Right lobe of liver (tissue), 4 donors: ENCODE measurements around the gene ALDH3B1.

Experiments used
- POLR2A ChIP-seq: fragments of 450-650 bp; IDR thresholded peaks from one replicate; pipeline ENCODE4 v1.6.1; 2017; ENCODE audit warnings: antibody characterized with exemption, mild to moderate bottlenecking
- TF ChIP-seq, protein P1 (sequence below), 4 donors: fragments of 200-600 bp in 3 of 4; fragments of 450-650 bp in 1 of 4; IDR thresholded peaks; one replicate each; pipeline versions ENCODE4 v1.5.1 to v1.8.0; 2016 to 2022; ENCODE audit warnings: antibody characterized with exemption in 4 of 4, mild to moderate bottlenecking in 2 of 4
- donor health status: DM: no; HTN: no; CAD: no.
- donor health status: DM: no; HTN: no; CAD: no.
- donor health status: DM: no; HTN: yes; CAD: no.

DNA sequence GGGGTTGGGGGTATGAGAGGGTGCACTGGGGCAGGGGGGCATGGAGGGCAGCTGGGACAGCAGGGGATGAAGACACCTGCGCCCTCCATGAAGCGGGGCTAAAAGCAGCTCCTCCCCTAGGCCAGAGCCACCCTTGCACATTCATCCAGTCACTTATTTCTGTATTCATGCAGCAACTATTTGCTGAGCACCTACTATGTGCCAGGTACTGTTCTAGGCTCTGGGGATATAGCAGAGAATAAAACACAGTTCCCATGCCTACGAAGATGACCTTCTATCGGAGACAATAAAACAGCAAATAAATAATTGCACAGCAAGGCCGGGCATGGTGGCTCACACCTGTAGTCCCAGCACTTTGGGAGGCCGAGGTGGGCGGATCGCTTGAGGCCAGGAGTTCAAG, 5.3 kb downstream of the ALDH3B1 start:
- TF ChIP-seq, protein P1, sequence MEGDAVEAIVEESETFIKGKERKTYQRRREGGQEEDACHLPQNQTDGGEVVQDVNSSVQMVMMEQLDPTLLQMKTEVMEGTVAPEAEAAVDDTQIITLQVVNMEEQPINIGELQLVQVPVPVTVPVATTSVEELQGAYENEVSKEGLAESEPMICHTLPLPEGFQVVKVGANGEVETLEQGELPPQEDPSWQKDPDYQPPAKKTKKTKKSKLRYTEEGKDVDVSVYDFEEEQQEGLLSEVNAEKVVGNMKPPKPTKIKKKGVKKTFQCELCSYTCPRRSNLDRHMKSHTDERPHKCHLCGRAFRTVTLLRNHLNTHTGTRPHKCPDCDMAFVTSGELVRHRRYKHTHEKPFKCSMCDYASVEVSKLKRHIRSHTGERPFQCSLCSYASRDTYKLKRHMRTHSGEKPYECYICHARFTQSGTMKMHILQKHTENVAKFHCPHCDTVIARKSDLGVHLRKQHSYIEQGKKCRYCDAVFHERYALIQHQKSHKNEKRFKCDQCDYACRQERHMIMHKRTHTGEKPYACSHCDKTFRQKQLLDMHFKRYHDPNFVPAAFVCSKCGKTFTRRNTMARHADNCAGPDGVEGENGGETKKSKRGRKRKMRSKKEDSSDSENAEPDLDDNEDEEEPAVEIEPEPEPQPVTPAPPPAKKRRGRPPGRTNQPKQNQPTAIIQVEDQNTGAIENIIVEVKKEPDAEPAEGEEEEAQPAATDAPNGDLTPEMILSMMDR (IDR thresholded peaks at IDR 0.05) = no peak
- no peak for TF ChIP-seq POLR2A
